Body of pancreas (tissue), 4 donors: ENCODE data around the gene ROBO2. TPM values are rescaled to one million over a fixed set of nuclear protein-coding genes. Genes with fewer than 3 reads are reported as not detected.

Experiments used
- ATAC-seq: fragments of 150-250 bp; one replicate; pipeline ENCODE4 v1.9.1; 2016
- DNase-seq, 4 donors: peaks; one replicate each; pipeline ENCODE4 v3.0.0-alpha.2; 2019
- H3K27ac ChIP-seq, 4 donors: fragments of 200-600 bp; sonication (generic); 1 replicate in 3 of 4; 2 replicates in 1 of 4; pipeline versions ENCODE4 v1.5.1 to v1.6.1; 2016 to 2019; ENCODE audit warnings: mild to moderate bottlenecking in 1 of 4, mixed read lengths in 1 of 4, moderate library complexity in 1 of 4
- H3K27me3 ChIP-seq, 2 donors: fragments of 200-600 bp; sonication (generic); one replicate each; pipeline ENCODE4 v1.6.0; 2016; ENCODE audit warnings: mild to moderate bottlenecking in 1 of 2
- H3K36me3 ChIP-seq, 2 donors: fragments of 200-600 bp; sonication (generic); replicated peaks in 1 of 2; 2 replicates each; pipeline ENCODE4 v1.5.1; 2016; ENCODE audit warnings: low read depth in 2 of 2; ENCODE audit not compliant: insufficient read depth in 1 of 2
- H3K4me1 ChIP-seq: fragments of 200-600 bp; sonication (generic); one replicate; pipeline ENCODE4 v1.6.0; 2016
- H3K4me3 ChIP-seq, 2 donors: fragments of 200-600 bp; sonication (generic); 1 replicate in 1 of 2; 2 replicates in 1 of 2; pipeline ENCODE4 v1.5.1; 2016 to 2019
- H3K9me3 ChIP-seq, 3 donors: fragments of 200-600 bp; sonication (generic); 1 replicate in 2 of 3; 2 replicates in 1 of 3; pipeline ENCODE4 v1.5.1; 2016
- POLR2A ChIP-seq, 3 donors: fragments of 450-650 bp; IDR thresholded peaks; one replicate each; pipeline ENCODE4 v1.6.1; 2016; ENCODE audit warnings: antibody characterized with exemption in 3 of 3, mild to moderate bottlenecking in 2 of 3
- WGBS, 2 donors: methylation state at CpG; one replicate each; pipeline ENCODE4 v1.1.5; 2017; 5-methylcytosine and 5-hydroxymethylcytosine counted together
- intact Hi-C: fragments of 100-400 bp; cut with DNase I; formaldehyde crosslinking; loops from one replicate; pipeline ENCODE4 v1.15.1; 2023
- total RNA-seq, 2 donors: library from RNA; depleted of rRNA; stranded (reverse); fragments of >200 nt; gene quantifications; one replicate each; pipeline ENCODE4 v1.1.0, GENCODE V29; 2016
- TF ChIP-seq, protein P1 (sequence below), 7 experiments: fragments of 450-650 bp in 4 of 7; fragments of 200-600 bp in 3 of 7; sonication (generic) in 3 of 7; IDR thresholded peaks; one replicate each; pipeline ENCODE4 v1.5.1; 2016 to 2019; ENCODE audit warnings: antibody characterized with exemption in 7 of 7

ROBO2 gene
- total RNA-seq, 2 donors from 2014 or later: 1.3 to 3.0 TPM

GRCh38 chr3:77546246-77546645 lies 506.3 kb downstream of the ROBO2 start:
- Histone ChIP-seq H3K27me3 (no peaks in the 10 kb centered on the region), H3K9me3 (no peaks in the 10 kb centered on the region), H3K36me3 (no peaks in the 10 kb centered on the region), H3K27ac (no peak overlapping the region), H3K4me1 (peaks cover 4% of the 10 kb centered on the region), H3K4me3 (no peak overlapping the region)
- 2 to 32% methylated on average over 3 of the region's 3 CpGs for WGBS, 2 donors
- TF ChIP-seq POLR2A (IDR thresholded peaks at IDR 0.05): no peak
- TF ChIP-seq, protein P1, sequence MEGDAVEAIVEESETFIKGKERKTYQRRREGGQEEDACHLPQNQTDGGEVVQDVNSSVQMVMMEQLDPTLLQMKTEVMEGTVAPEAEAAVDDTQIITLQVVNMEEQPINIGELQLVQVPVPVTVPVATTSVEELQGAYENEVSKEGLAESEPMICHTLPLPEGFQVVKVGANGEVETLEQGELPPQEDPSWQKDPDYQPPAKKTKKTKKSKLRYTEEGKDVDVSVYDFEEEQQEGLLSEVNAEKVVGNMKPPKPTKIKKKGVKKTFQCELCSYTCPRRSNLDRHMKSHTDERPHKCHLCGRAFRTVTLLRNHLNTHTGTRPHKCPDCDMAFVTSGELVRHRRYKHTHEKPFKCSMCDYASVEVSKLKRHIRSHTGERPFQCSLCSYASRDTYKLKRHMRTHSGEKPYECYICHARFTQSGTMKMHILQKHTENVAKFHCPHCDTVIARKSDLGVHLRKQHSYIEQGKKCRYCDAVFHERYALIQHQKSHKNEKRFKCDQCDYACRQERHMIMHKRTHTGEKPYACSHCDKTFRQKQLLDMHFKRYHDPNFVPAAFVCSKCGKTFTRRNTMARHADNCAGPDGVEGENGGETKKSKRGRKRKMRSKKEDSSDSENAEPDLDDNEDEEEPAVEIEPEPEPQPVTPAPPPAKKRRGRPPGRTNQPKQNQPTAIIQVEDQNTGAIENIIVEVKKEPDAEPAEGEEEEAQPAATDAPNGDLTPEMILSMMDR (IDR thresholded peaks at IDR 0.05): no peak
- ATAC-seq (no peak), DNase-seq (no peak)
- intact Hi-C loops: no loop called here

- DNase-seq (no peak), ATAC-seq (no peak)
- intact Hi-C loops: no loop called here
- peaks cover 4% of the 10 kb centered on the region for H3K4me1 ChIP-seq
- no peaks in the 10 kb centered on the region for H3K27me3 ChIP-seq
- no peak overlapping the region for H3K4me3 ChIP-seq
- TF ChIP-seq, protein P1 (IDR thresholded peaks at IDR 0.05): no peak
- TF ChIP-seq POLR2A (IDR thresholded peaks at IDR 0.05): no peak
- H3K9me3 ChIP-seq: no peaks in the 10 kb centered on the region
- no peak overlapping the region for H3K27ac ChIP-seq
- WGBS, 2 donors: 52 to 69% methylated on average over 5 of the region's 5 CpGs
- H3K36me3 ChIP-seq: no peaks in the 10 kb centered on the region
These were observed 509.1 kb downstream of the ROBO2 start for GRCh38 chr3:77549034-77549433.

DNA sequence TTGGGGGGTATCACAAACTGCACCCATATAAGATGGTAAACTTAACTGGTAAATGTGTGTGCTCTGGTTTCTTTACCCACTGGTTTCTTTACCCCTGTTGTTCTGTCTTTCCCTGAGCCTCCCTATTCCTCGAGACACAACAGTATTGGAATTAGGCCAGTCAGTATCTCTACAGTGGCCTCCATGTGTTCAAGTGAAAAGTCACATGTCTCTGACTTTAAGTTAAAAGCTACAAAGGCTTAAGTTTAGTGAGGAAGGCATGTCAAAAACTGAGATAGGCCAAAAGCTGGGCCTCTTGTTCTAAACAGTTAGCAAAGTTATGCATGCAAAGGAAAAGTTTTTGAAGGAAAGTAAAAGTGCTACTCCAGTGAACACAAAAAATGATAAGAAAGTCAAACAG lies 513.3 kb downstream of the ROBO2 start:
- 47 to 57% methylated on average over 1 of the region's 1 CpG for WGBS, 2 donors
- no peaks in the 10 kb centered on the region for H3K4me1 ChIP-seq
- no peaks in the 10 kb centered on the region for H3K9me3 ChIP-seq
- DNase-seq (no peak), ATAC-seq (no peak)
- TF ChIP-seq POLR2A (IDR thresholded peaks at IDR 0.05): no peak
- TF ChIP-seq, protein P1 (IDR thresholded peaks at IDR 0.05): no peak
- H3K4me3 ChIP-seq: no peak overlapping the region
- no peak overlapping the region for H3K27ac ChIP-seq
- H3K36me3 ChIP-seq: no peaks in the 10 kb centered on the region
- H3K27me3 ChIP-seq: no peaks in the 10 kb centered on the region
- intact Hi-C loops: no loop called here

- Histone ChIP-seq H3K4me1 (no peaks in the 10 kb centered on the region), H3K9me3 (no peaks in the 10 kb centered on the region), H3K4me3 (no peak overlapping the region), H3K36me3 (no peaks in the 10 kb centered on the region), H3K27ac (no peak overlapping the region), H3K27me3 (no peaks in the 10 kb centered on the region)
- no peak for DNase-seq
- no peak for TF ChIP-seq POLR2A (IDR thresholded peaks at IDR 0.05)
- TF ChIP-seq, protein P1 (IDR thresholded peaks at IDR 0.05): no peak
- 53 to 61% methylated on average over 2 of the region's 2 CpGs for WGBS, 2 donors
- intact Hi-C loops: no loop called here
- no peak for ATAC-seq
These were observed 522.2 kb downstream of the ROBO2 start for GRCh38 chr3:77562089-77562488.

- Histone ChIP-seq H3K27ac (no peak overlapping the region), H3K36me3 (no peaks in the 10 kb centered on the region), H3K27me3 (no peaks in the 10 kb centered on the region), H3K9me3 (no peaks in the 10 kb centered on the region), H3K4me3 (no peak overlapping the region), H3K4me1 (no peaks in the 10 kb centered on the region)
- WGBS, 2 donors: 42 to 55% methylated on average over 1 of the region's 1 CpG
- peak in 2 of 4 donors; percentile 24 to 39 for DNase-seq
- ATAC-seq: no peak
- intact Hi-C loops: no loop called here
- no peak for TF ChIP-seq POLR2A (IDR thresholded peaks at IDR 0.05)
- TF ChIP-seq, protein P1 (IDR thresholded peaks at IDR 0.05): no peak
These were observed 523.1 kb downstream of the ROBO2 start for GRCh38 chr3:77563012-77563411.
